SU-DHL-6 (cell line): Measurements from ENCODE around the gene RAB3GAP1.

Source experiments
- CTCF ChIP-seq: fragments of 200-600 bp; sonication (generic); IDR thresholded peaks from one replicate; pipeline ENCODE4 v1.5.1; 2017; ENCODE audit warnings: antibody characterized with exemption, mild to moderate bottlenecking, low read length, moderate library complexity; ENCODE audit not compliant: insufficient read depth, poor library complexity, severe bottlenecking
- EZH2phosphoT487 ChIP-seq: fragments of 200-600 bp; sonication (generic), shearing (Covaris generic); conservative IDR thresholded peaks from 2 replicates; pipeline ENCODE4 v1.6.1; 2018; ENCODE audit warnings: mild to moderate bottlenecking, antibody characterized with exemption, low read length, moderate library complexity, mixed read lengths

DNA sequence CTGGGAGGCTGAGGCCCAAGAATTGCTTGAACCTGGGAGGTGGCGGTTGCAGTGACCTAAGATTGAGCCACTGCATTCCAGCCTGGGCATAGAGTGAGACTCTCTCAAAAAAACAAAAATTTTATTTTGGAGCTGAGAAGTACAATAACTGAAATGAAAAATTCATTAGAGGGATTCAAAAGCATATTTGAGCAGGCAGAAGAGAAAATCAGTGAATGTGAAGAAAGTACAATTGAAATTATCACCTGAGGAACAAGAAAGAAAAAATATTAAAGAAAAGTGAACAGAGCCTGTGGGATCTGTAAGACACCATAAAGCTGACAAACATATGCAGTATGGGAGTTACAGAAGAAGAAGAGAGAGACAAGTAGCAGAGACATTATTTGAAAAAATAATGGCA, 137.1 kb downstream of the RAB3GAP1 start:
- TF ChIP-seq CTCF (no peak), EZH2phosphoT487 (no peak)
